DOHH2 (cell line): ENCODE measurements around the gene HSF2BP.

Experiments
- CTCF ChIP-seq: fragments of 200-600 bp; sonication (generic); IDR thresholded peaks from one replicate; pipeline ENCODE4 v1.5.1; 2014; ENCODE audit warnings: antibody characterized with exemption, mild to moderate bottlenecking, low read depth, low read length; ENCODE audit not compliant: poor library complexity, severe bottlenecking
- EZH2phosphoT487 ChIP-seq: fragments of 200-600 bp; sonication (generic); IDR thresholded peaks from 2 replicates; pipeline ENCODE4 v1.6.1; 2017; ENCODE audit warnings: borderline replicate concordance, mild to moderate bottlenecking, antibody characterized with exemption, low read length, moderate library complexity, mixed read lengths

GRCh38 chr21:43622796-43623195 lies 36.5 kb downstream of the HSF2BP start:
- TF ChIP-seq CTCF (no peak), EZH2phosphoT487 (no peak)
